Measurements from ENCODE around the gene MAPK8IP2.

The MAPK8IP2 gene

DNA sequence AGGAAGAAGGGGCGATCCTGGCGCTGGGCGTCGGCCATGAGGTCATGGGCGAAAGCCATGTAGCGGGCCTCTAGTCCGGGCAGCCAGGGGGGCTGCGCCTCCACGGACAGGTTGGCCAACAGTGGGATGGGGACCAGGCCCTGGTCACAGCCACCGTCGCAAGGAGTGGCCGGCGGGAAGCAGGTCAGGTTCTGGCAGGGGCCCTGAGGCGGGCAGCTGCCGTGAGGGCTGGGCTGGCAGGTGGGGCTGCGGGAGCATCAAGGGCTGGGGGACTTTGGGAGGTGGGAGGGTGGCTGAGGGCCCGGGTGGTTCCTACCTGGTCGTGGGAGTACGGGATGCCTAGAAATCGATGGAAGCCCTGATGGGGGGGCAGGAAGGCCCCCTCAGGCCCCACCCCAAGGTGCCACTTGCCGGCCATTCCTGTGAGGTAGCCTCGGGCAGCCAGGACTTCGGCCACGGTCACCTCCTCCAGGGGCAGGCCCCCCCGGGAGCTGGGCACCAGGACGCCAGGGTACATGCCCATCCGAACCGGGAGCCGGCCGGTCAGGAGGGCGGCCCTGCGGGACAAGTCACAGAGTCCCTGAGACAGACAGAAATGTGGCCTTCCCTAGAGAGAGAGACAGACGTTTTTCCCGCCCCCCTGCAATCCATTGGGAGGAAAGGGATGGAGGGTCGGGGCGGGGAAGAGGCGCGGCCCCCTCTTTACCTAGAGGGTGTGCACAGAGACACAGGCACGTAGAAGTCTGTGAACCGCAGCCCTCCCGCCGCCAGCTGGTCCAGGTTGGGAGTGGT lies 26.5 kb downstream of the MAPK8IP2 start:
- no peaks in the 10 kb centered on the region for H4K20me1 ChIP-seq (ENCODE audit: low read depth, low read length)
- peak overlapping the region; percentile 85 for H3K9ac ChIP-seq (ENCODE audit: low read length)
- TF ChIP-seq, protein P1, sequence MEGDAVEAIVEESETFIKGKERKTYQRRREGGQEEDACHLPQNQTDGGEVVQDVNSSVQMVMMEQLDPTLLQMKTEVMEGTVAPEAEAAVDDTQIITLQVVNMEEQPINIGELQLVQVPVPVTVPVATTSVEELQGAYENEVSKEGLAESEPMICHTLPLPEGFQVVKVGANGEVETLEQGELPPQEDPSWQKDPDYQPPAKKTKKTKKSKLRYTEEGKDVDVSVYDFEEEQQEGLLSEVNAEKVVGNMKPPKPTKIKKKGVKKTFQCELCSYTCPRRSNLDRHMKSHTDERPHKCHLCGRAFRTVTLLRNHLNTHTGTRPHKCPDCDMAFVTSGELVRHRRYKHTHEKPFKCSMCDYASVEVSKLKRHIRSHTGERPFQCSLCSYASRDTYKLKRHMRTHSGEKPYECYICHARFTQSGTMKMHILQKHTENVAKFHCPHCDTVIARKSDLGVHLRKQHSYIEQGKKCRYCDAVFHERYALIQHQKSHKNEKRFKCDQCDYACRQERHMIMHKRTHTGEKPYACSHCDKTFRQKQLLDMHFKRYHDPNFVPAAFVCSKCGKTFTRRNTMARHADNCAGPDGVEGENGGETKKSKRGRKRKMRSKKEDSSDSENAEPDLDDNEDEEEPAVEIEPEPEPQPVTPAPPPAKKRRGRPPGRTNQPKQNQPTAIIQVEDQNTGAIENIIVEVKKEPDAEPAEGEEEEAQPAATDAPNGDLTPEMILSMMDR (IDR thresholded peaks at IDR 0.05; ENCODE audit: insufficient read depth, low read length, poor library complexity, severe bottlenecking): no peak
- TF ChIP-seq EZH2phosphoT487 (conservative IDR thresholded peaks at IDR 0.05; ENCODE audit: low read length): no peak
- H3K4me3 ChIP-seq (ENCODE audit: insufficient read depth, low read length, poor library complexity, severe bottlenecking): peak overlapping the region; percentile 99
- H2AFZ ChIP-seq (ENCODE audit: low read depth, low read length, severe bottlenecking): peak overlapping the region; percentile 61
- H3K27me3 ChIP-seq (ENCODE audit: low read length): no peaks in the 10 kb centered on the region
- peak overlapping the region; percentile 20; the same call in 1 of the 2 replicates for H3K27ac ChIP-seq (ENCODE audit: low read depth, low read length)
- no peaks in the 10 kb centered on the region for H3K36me3 ChIP-seq (ENCODE audit: low read length)
- no peaks in the 10 kb centered on the region for H3K9me3 ChIP-seq (ENCODE audit: insufficient read depth, low read length)
- H3K4me2 ChIP-seq (ENCODE audit: low read depth, low read length, poor library complexity, severe bottlenecking): peak overlapping the region; percentile 70
- H3K9me2 ChIP-seq (replicated peaks; ENCODE audit: insufficient read depth, low read length): no peaks in the 10 kb centered on the region
- H3K79me2 ChIP-seq (ENCODE audit: insufficient read depth, low read length): no peaks in the 10 kb centered on the region; the same call in 1 of the 2 replicates
- H3F3A ChIP-seq (ENCODE audit: insufficient read depth): peaks cover 2% of the 10 kb centered on the region; the same call in 1 of the 2 replicates

DNA sequence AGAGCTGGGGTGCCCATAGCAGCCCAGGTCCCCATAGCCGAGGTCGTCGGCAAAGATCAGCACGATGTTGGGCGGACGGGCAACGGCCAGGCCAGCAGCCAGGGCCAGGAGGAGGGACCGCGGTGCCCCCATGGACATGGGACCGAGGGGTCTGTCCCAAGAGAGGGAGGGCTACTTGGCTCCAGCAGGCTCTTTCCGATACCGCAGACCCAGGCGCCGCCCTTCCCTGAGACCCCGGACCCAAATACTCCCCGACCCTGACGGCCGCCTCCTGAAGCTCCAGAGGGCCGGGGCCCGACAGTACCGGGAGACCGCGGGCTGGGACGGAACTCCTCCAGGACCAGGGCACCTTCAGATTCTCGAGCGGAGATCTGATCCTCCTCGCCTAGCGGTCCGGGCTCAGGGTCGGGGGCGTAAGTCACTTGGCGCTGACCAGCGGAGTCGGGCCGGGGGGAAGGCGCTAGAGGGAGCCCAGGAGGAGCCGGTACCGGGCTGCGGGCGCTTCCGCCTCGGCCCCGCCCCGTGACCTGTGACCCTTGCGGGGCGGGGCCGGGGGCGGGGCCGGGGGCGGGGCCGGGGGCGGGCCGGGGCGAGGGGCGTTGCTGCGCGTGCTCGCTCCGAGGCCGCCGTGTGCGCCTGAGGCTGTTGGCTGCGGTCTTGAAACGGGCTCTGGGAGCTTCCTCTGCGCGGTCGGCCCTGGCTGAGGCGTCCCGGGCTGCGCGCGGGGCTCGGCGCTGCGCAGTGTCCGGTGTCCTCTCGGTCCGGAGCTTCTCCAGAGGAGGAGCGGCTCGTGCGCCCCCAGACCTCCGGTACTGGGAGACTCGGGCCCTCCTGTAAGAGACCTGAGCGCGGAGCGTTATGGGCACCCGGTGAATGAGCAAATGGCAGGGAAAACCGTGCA lies 27.3 kb downstream of the MAPK8IP2 start, which contains the start of gene ARSA:
Gene ARSA, minus strand, starts transcription at position 511 of the 901 bp plus-strand sequence. Its CDS starts 373 bp downstream, at position 138.
- H3K4me2 ChIP-seq (ENCODE audit: low read depth, low read length, poor library complexity, severe bottlenecking): peak within 1 kb of the TSS; percentile 89
- peak within 1 kb of the TSS; percentile 99 for H3K4me3 ChIP-seq (ENCODE audit: insufficient read depth, low read length, poor library complexity, severe bottlenecking)
- no peaks in the 10 kb centered on the region for H3K36me3 ChIP-seq (ENCODE audit: low read length)
- H4K20me1 ChIP-seq (ENCODE audit: low read depth, low read length): no peaks in the 10 kb centered on the region
- no peaks in the 10 kb centered on the region for H3F3A ChIP-seq (ENCODE audit: insufficient read depth)
- TF ChIP-seq, protein P1 (IDR thresholded peaks at IDR 0.05; ENCODE audit: insufficient read depth, low read length, poor library complexity, severe bottlenecking): peak; percentile 22
- TF ChIP-seq EZH2phosphoT487 (conservative IDR thresholded peaks at IDR 0.05; ENCODE audit: low read length): no peak
- no peaks in the 10 kb centered on the region for H3K9me2 ChIP-seq (replicated peaks; ENCODE audit: insufficient read depth, low read length)
- H3K79me2 ChIP-seq (ENCODE audit: insufficient read depth, low read length): no peaks in the 10 kb centered on the region; the same call in 1 of the 2 replicates
- H3K9me3 ChIP-seq (ENCODE audit: insufficient read depth, low read length): no peaks in the 10 kb centered on the region
- peak within 1 kb of the TSS; percentile 20; the same call in 1 of the 2 replicates for H3K27ac ChIP-seq (ENCODE audit: low read depth, low read length)
- H2AFZ ChIP-seq (ENCODE audit: low read depth, low read length, severe bottlenecking): peak within 1 kb of the TSS; percentile 78
- no peaks in the 10 kb centered on the region for H3K27me3 ChIP-seq (ENCODE audit: low read length)
- H3K9ac ChIP-seq (ENCODE audit: low read length): peak within 1 kb of the TSS; percentile 85

DNA sequence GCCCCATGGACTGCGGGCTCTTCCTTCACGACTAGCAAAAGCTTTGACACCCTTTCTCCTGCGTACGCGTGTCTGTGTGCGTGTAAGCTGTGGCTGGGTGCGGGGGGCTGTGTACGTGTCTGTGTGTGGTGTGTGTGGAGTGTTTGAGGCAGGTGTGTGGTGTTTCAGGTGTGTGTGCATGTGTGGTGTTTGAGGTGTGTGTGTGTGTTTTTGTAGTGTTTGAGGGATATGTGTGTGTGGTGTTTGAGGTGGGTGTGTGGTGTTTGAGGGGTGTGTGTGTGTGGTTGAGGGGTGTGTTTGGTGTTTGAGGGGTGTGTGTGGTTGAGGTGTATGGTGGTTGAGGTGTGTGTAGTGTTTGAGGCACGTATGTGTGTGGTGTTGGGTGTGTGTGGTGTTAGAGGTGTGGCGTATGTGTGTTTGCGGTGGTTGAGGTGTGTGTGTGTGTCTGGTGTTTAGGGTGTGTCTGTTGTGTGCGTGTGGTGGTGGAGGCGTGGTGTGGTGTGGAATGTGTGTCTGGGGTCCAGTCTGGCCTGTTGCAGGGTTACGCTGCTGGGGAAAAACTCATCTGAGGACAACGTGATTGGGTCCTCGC lies 28.0 kb downstream of the MAPK8IP2 start:
- H3K79me2 ChIP-seq (ENCODE audit: insufficient read depth, low read length): no peaks in the 10 kb centered on the region; the same call in 1 of the 2 replicates
- H3K36me3 ChIP-seq (ENCODE audit: low read length): no peaks in the 10 kb centered on the region
- no peaks in the 10 kb centered on the region for H3K9me3 ChIP-seq (ENCODE audit: insufficient read depth, low read length)
- H3F3A ChIP-seq (ENCODE audit: insufficient read depth): no peaks in the 10 kb centered on the region
- H3K9ac ChIP-seq (ENCODE audit: low read length): peak overlapping the region; percentile 85
- H4K20me1 ChIP-seq (ENCODE audit: low read depth, low read length): no peaks in the 10 kb centered on the region
- H3K27me3 ChIP-seq (ENCODE audit: low read length): no peaks in the 10 kb centered on the region
- H3K4me3 ChIP-seq (ENCODE audit: insufficient read depth, low read length, poor library complexity, severe bottlenecking): peak overlapping the region; percentile 77
- peak overlapping the region; percentile 89 for H3K4me2 ChIP-seq (ENCODE audit: low read depth, low read length, poor library complexity, severe bottlenecking)
- TF ChIP-seq, protein P1 (IDR thresholded peaks at IDR 0.05; ENCODE audit: insufficient read depth, low read length, poor library complexity, severe bottlenecking): no peak
- no peak for TF ChIP-seq EZH2phosphoT487 (conservative IDR thresholded peaks at IDR 0.05; ENCODE audit: low read length)
- H3K9me2 ChIP-seq (replicated peaks; ENCODE audit: insufficient read depth, low read length): no peaks in the 10 kb centered on the region
- H3K27ac ChIP-seq (ENCODE audit: low read depth, low read length): no peak overlapping the region
- peak overlapping the region; percentile 78 for H2AFZ ChIP-seq (ENCODE audit: low read depth, low read length, severe bottlenecking)
